Thymus (tissue), 11 donors: Measurements from ENCODE around the gene LYSMD1. TPM values are rescaled to one million over a fixed set of nuclear protein-coding genes. Genes with fewer than 3 reads are reported as not detected.

ENCODE experiments used
- DNase-seq, 9 donors: peaks; one replicate each; pipeline ENCODE4 v3.0.0-alpha.2; 2013; ENCODE audit warnings: low spot score in 9 of 9, low read depth in 6 of 9, missing footprints in 1 of 9
- H3K27ac ChIP-seq, 2 donors: one replicate each; pipeline ENCODE4 v1.5.1; 2013; ENCODE audit warnings: control low read depth in 1 of 2, low read depth in 1 of 2, low read length in 1 of 2, mild to moderate bottlenecking in 1 of 2, moderate library complexity in 1 of 2
- H3K27me3 ChIP-seq, 2 donors: one replicate each; pipeline ENCODE4 v1.5.1; 2013; ENCODE audit warnings: low read length in 1 of 2; ENCODE audit not compliant: control insufficient read depth in 2 of 2, insufficient read depth in 1 of 2
- H3K36me3 ChIP-seq, 2 donors: one replicate each; pipeline ENCODE4 v1.5.1; 2013; ENCODE audit warnings: low read length in 1 of 2, mild to moderate bottlenecking in 1 of 2, moderate library complexity in 1 of 2; ENCODE audit not compliant: control insufficient read depth in 2 of 2, insufficient read depth in 2 of 2
- H3K4me1 ChIP-seq, 2 donors: one replicate each; pipeline ENCODE4 v1.5.1; 2013; ENCODE audit warnings: low read length in 2 of 2; ENCODE audit not compliant: control insufficient read depth in 2 of 2, insufficient read depth in 2 of 2
- H3K4me3 ChIP-seq, 2 donors: one replicate each; pipeline ENCODE4 v1.5.1; 2013; ENCODE audit warnings: low read length in 2 of 2, control low read depth in 1 of 2, mild to moderate bottlenecking in 1 of 2
- H3K9me3 ChIP-seq, 2 donors: one replicate each; pipeline ENCODE4 v1.5.1; 2013; ENCODE audit warnings: low read length in 1 of 2, mild to moderate bottlenecking in 1 of 2; ENCODE audit not compliant: control insufficient read depth in 2 of 2, insufficient read depth in 1 of 2
- WGBS: extraction: QIAGEN DNeasy Blood & Tissue Kit; methylation state at CpG from one replicate; pipeline ENCODE4 v1.1.7; 2013; 5-methylcytosine and 5-hydroxymethylcytosine counted together
- polyA plus RNA-seq: library from polyadenylated mRNA; stranded (reverse); fragments of 200-250 nt; gene quantifications from one replicate; pipeline ENCODE4 v1.2.3, GENCODE V29; 2013
- total RNA-seq: library from RNA; stranded (reverse); fragments of 120-200 nt; gene quantifications from one replicate; pipeline ENCODE4 v1.2.4, GENCODE V29; 2013
- donor health status: healthy.

The LYSMD1 gene
- total and polyA plus RNA-seq, 2 donors = 7.7 to 11.9 TPM

- no peak for DNase-seq
- Histone ChIP-seq H3K27ac (no peak overlapping the region), H3K9me3 (no peaks in the 10 kb centered on the region), H3K4me3 (no peak overlapping the region), H3K36me3 (peaks cover 42 to 59% of the 10 kb centered on the region in 2 donors), H3K27me3 (no peaks in the 10 kb centered on the region), H3K4me1 (peaks cover 9 to 10% of the 10 kb centered on the region in 2 donors)
- WGBS = 98% methylated on average over 10 of the region's 10 CpGs
Measured at GRCh38 chr1:151184211-151184610, 18.5 kb upstream of the LYSMD1 start.

GRCh38 chr1:151176514-151177045, 10.9 kb upstream of the LYSMD1 start:
- DNase-seq = no peak
- H3K36me3 ChIP-seq = peaks cover 73 to 76% of the 10 kb centered on the region in 2 donors
- 98% methylated on average over 17 of the region's 17 CpGs for WGBS

GRCh38 chr1:151175863-151176262, 10.2 kb upstream of the LYSMD1 start, which contains the start of gene TMOD4:
Gene TMOD4 (minus strand): TSS chr1:151175981. CDS start chr1:151174875, 1,106 bp downstream.
- H3K27ac ChIP-seq = no peak within 1 kb of the TSS
- no peak within 1 kb of the TSS for H3K4me3 ChIP-seq
- 72% methylated on average over 4 of the region's 4 CpGs for WGBS
- no peaks in the 10 kb centered on the region for H3K4me1 ChIP-seq
- no peaks in the 10 kb centered on the region for H3K9me3 ChIP-seq
- DNase-seq = peak in 1 of 9 donors; percentile 25
- H3K27me3 ChIP-seq = no peaks in the 10 kb centered on the region
- H3K36me3 ChIP-seq = peaks cover 70 to 74% of the 10 kb centered on the region in 2 donors

More at GRCh38 chr1:151176514-151177045, 10.9 kb upstream of the LYSMD1 start:
- Histone ChIP-seq H3K4me1 (no peaks in the 10 kb centered on the region), H3K4me3 (no peak overlapping the region), H3K27me3 (no peaks in the 10 kb centered on the region), H3K9me3 (no peaks in the 10 kb centered on the region), H3K27ac (no peak overlapping the region)

GRCh38 chr1:151175041-151175741, 9.5 kb upstream of the LYSMD1 start:
- WGBS = 97% methylated on average over 6 of the region's 6 CpGs
- Histone ChIP-seq H3K4me3 (no peak overlapping the region), H3K27ac (no peak overlapping the region), H3K36me3 (peaks cover 71 to 74% of the 10 kb centered on the region in 2 donors), H3K9me3 (no peaks in the 10 kb centered on the region), H3K27me3 (no peaks in the 10 kb centered on the region), H3K4me1 (no peaks in the 10 kb centered on the region)
- no peak for DNase-seq

- DNase-seq = no peak
- Histone ChIP-seq H3K27me3 (no peaks in the 10 kb centered on the region), H3K4me1 (peaks cover 9 to 10% of the 10 kb centered on the region in 2 donors), H3K27ac (no peak overlapping the region), H3K36me3 (peaks cover 59 to 60% of the 10 kb centered on the region in 2 donors), H3K4me3 (no peak overlapping the region), H3K9me3 (no peaks in the 10 kb centered on the region)
- 98% methylated on average over 5 of the region's 5 CpGs for WGBS
Measured at GRCh38 chr1:151171190-151171589, 5.5 kb upstream of the LYSMD1 start.

- peak overlapping the region in 1 of 2 donors; percentile 64 for H3K4me3 ChIP-seq
- peaks cover 0 to 7% of the 10 kb centered on the region in 2 donors for H3K9me3 ChIP-seq
- H3K36me3 ChIP-seq = peaks cover 37 to 42% of the 10 kb centered on the region in 2 donors
- 94% methylated on average over 6 of the region's 6 CpGs for WGBS
- no peaks in the 10 kb centered on the region for H3K27me3 ChIP-seq
- H3K27ac ChIP-seq = no peak overlapping the region
- peaks cover 14 to 27% of the 10 kb centered on the region in 2 donors for H3K4me1 ChIP-seq
- no peak for DNase-seq
Measured at GRCh38 chr1:151167116-151167515, 1.4 kb upstream of the LYSMD1 start.

GRCh38 chr1:151166505-151166956, 829 bp upstream of the LYSMD1 start:
- peaks cover 0 to 7% of the 10 kb centered on the region in 2 donors for H3K9me3 ChIP-seq
- DNase-seq = no peak
- peak overlapping the region; percentile 64 to 94 for H3K4me3 ChIP-seq
- H3K36me3 ChIP-seq = peaks cover 37 to 45% of the 10 kb centered on the region in 2 donors
- H3K4me1 ChIP-seq = peaks cover 14 to 27% of the 10 kb centered on the region in 2 donors
- H3K27ac ChIP-seq = peak overlapping the region; percentile 77 to 85
- no peaks in the 10 kb centered on the region for H3K27me3 ChIP-seq
- WGBS = 7% methylated on average over 15 of the region's 15 CpGs

GRCh38 chr1:151165281-151165737, 393 bp downstream of the LYSMD1 start:
- peak overlapping the region; percentile 6 to 81 for H3K27ac ChIP-seq
- whole genome bisulfite sequencing = 40% methylated on average over 15 of the region's 15 CpGs
- H3K36me3 ChIP-seq = peaks cover 35 to 44% of the 10 kb centered on the region in 2 donors
- DNase-seq = no peak
- H3K9me3 ChIP-seq = peaks cover 0 to 7% of the 10 kb centered on the region in 2 donors
- H3K4me1 ChIP-seq = peaks cover 14 to 27% of the 10 kb centered on the region in 2 donors
- no peaks in the 10 kb centered on the region for H3K27me3 ChIP-seq
- H3K4me3 ChIP-seq = peak overlapping the region; percentile 64 to 94

- no peak for DNase-seq
- Histone ChIP-seq H3K27ac (peak overlapping the region in 1 of 2 donors; percentile 81), H3K9me3 (peaks cover 0 to 7% of the 10 kb centered on the region in 2 donors), H3K4me3 (peak overlapping the region; percentile 64 to 94), H3K36me3 (peaks cover 31 to 44% of the 10 kb centered on the region in 2 donors), H3K4me1 (peaks cover 17 to 31% of the 10 kb centered on the region in 2 donors), H3K27me3 (no peaks in the 10 kb centered on the region)
- WGBS = 81% methylated on average over 11 of the region's 11 CpGs
Measured at GRCh38 chr1:151164732-151165280, 896 bp downstream of the LYSMD1 start.
